Ovary (tissue), 9 donors: ENCODE measurements around the gene FUT1. TPM values are rescaled to one million over a fixed set of nuclear protein-coding genes. Genes with fewer than 3 reads are reported as not detected.

Source experiments
- DNase-seq, 5 donors: peaks; one replicate each; pipeline ENCODE4 v3.0.0-alpha.2; 2019 to 2020
- H3K27ac ChIP-seq, 2 donors: fragments of 200-600 bp; one replicate each; pipeline versions ENCODE4 v1.5.1 to v1.8.0; 2019 to 2022
- H3K27me3 ChIP-seq: fragments of 200-600 bp; one replicate; pipeline ENCODE4 v1.8.0; 2022
- H3K36me3 ChIP-seq: fragments of 200-600 bp; sonication (generic); one replicate; pipeline ENCODE4 v1.5.1; 2019
- H3K4me1 ChIP-seq: one replicate; pipeline ENCODE4 v1.8.1; 2013; ENCODE audit warnings: mild to moderate bottlenecking, moderate library complexity; ENCODE audit not compliant: insufficient read depth
- H3K4me3 ChIP-seq: fragments of 200-600 bp; sonication (generic); one replicate; pipeline ENCODE4 v1.5.1; 2017
- H3K9me3 ChIP-seq, 2 donors: fragments of 200-600 bp in 1 of 2; sonication (generic) in 1 of 2; one replicate each; pipeline versions ENCODE4 v1.5.1 to v1.8.1; 2013 to 2019; ENCODE audit warnings: mild to moderate bottlenecking in 1 of 2, moderate library complexity in 1 of 2
- CTCF ChIP-seq, 3 donors: fragments of 450-650 bp in 2 of 3; fragments of 200-600 bp in 1 of 3; IDR thresholded peaks; one replicate each; pipeline versions ENCODE4 v1.5.1 to v1.8.0; 2016 to 2022; ENCODE audit warnings: antibody characterized with exemption in 3 of 3, mild to moderate bottlenecking in 1 of 3
- EP300 ChIP-seq: sonication (generic); formaldehyde crosslinking; IDR thresholded peaks from one replicate; pipeline ENCODE4 v1.6.1; 2017; ENCODE audit warnings: antibody characterized with exemption
- POLR2A ChIP-seq: fragments of 450-650 bp; IDR thresholded peaks from one replicate; pipeline ENCODE4 v1.6.1; 2017; ENCODE audit warnings: antibody characterized with exemption, mild to moderate bottlenecking, moderate library complexity
- WGBS, 3 donors: extraction: QIAGEN DNeasy Blood & Tissue Kit in 1 of 3; methylation state at CpG; one replicate each; pipeline versions ENCODE4 v1.1.5 to v1.1.7; 2013 to 2017; 5-methylcytosine and 5-hydroxymethylcytosine counted together
- intact Hi-C, 4 donors: fragments of 100-400 bp; cut with DNase I; formaldehyde crosslinking; loops; one replicate each; pipeline versions ENCODE4 v1.11.0 to v1.15.1; 2022 to 2023
- polyA plus RNA-seq, 2 donors: library from polyadenylated mRNA; stranded (reverse); fragments of 200-250 nt in 1 of 2; fragments of 350-450 nt in 1 of 2; fragmentation: Illumina TruSeq in 1 of 2; extraction: RNeasy Lipid Tissue Mini Kit (QIAGEN cat#74804) in 1 of 2; gene quantifications; one replicate each; pipeline ENCODE4 v1.2.3, GENCODE V29; 2013 to 2014
- total RNA-seq, 7 donors: library from RNA; depleted of rRNA in 2 of 7; stranded (reverse); fragments of >200 nt in 2 of 7; fragmentation: NEBNext Ultra II Directional in 3 of 7; extraction: Animal tissue kit (Norgen Biotek cat#: 25700) in 3 of 7; gene quantifications; one replicate each; pipeline versions ENCODE4 v1.1.0 to v1.2.4, GENCODE V29; 2016 to 2023
- donor health status: DM: no; HTN: no; CAD: no; lungs with moderate emphysema.
- donor health status: DM: no; HTN: no; CAD: no.
- donor health status: Bipolar disorder and iron deficiency.
- donor health status: DM: yes; HTN: yes; CAD: no.
- donor health status: DM: no; HTN: no; CAD: no.
- donor health status: DM: yes; HTN: yes; CAD: no.

Gene FUT1
- total and polyA plus RNA-seq, 9 donors: 0.48 to 4.0 (median 1.3) TPM

DNA sequence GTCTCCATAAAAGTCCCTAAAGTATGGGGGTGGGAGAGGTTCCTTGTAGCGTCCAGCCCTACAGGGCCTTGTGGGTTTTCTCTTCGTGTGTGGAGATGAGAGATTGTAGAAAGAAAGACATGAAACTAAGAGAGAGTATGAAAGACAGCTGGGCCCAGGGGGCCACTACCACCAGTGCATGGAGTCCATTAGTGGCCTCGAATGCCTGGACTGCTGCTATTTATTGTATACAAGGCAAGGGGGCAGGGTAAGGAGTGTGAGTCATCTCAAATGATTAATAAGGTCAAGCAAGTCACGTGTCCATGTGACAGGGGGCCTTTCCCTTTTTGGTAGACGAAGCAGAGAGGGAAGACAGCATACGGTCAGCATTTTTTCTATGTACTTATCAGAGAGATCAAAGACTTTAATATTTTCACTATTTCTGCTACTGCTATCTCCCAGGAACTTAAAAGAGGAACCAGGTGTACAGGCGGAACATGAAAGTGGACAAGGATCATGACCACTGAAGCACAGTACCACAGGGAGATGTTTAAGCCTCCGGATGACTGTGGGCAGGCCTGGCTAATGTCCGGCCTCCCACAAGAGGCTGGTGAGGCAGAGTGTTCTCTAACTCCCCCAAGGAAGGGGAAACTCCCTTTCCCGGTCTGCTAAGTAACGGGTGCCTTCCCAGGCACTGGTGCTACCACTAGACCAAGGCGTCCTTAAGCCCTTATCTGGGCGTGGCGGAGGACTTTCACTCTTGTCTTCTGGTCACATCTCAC, 28.4 kb upstream of the FUT1 start:
- Histone ChIP-seq H3K36me3 (no peaks in the 10 kb centered on the region), H3K27ac (no peak overlapping the region), H3K27me3 (no peaks in the 10 kb centered on the region), H3K9me3 (no peaks in the 10 kb centered on the region), H3K4me3 (no peak overlapping the region), H3K4me1 (no peaks in the 10 kb centered on the region)
- 51 to 61% (median 54%) methylated on average over 14 of the region's 14 CpGs for WGBS, 3 donors
- DNase-seq: peak in 1 of 5 donors; percentile 49
- TF ChIP-seq POLR2A (no peak), CTCF (IDR thresholded peaks at IDR 0.05) (no peak), EP300 (no peak)
- intact Hi-C loops: loop anchor here in 1 of 4 donors (5.0 kb wide), 1 partner anchor 191 kb away; no protein-coding TSS in a partner anchor

DNA sequence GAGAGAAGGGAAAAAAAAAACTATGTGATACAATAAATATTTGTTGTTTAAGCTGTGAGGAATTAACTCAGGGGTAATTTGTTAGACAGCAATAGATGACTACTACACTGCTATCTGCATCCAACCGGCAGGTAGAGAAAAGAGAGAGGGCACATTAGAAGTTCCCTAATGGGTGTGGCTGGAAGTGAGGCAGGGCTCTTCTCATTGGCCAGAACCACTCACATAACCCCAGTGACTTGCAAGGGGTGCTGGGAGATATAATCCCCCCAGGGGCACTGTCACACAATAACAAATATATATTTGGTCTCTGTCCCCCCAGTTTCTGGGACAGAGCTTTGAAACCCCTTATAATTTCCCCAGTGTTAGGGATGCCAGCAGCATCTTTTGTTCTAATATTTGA, 27.2 kb upstream of the FUT1 start:
- H3K4me3 ChIP-seq: no peak overlapping the region
- H3K27ac ChIP-seq: no peak overlapping the region
- WGBS, 3 donors: 48 to 100% (median 62%) methylated on average over 1 of the region's 1 CpG
- no peaks in the 10 kb centered on the region for H3K36me3 ChIP-seq
- intact Hi-C loops: loop anchor here in 1 of 4 donors (5.0 kb wide), 1 partner anchor 193 kb away; no protein-coding TSS in a partner anchor
- H3K9me3 ChIP-seq: no peaks in the 10 kb centered on the region
- no peaks in the 10 kb centered on the region for H3K4me1 ChIP-seq
- no peak for DNase-seq
- TF ChIP-seq POLR2A: no peak
- no peak for TF ChIP-seq EP300
- TF ChIP-seq CTCF (IDR thresholded peaks at IDR 0.05): no peak
- no peaks in the 10 kb centered on the region for H3K27me3 ChIP-seq

- intact Hi-C loops: no loop called here
- no peaks in the 10 kb centered on the region for H3K36me3 ChIP-seq
- TF ChIP-seq CTCF (IDR thresholded peaks at IDR 0.05): no peak
- TF ChIP-seq EP300: no peak
- TF ChIP-seq POLR2A: no peak
- no peak overlapping the region for H3K27ac ChIP-seq
- no peaks in the 10 kb centered on the region for H3K9me3 ChIP-seq
- no peak overlapping the region for H3K4me3 ChIP-seq
- WGBS, 3 donors: 87 to 90% (median 88%) methylated on average over 12 of the region's 12 CpGs
- H3K27me3 ChIP-seq: no peaks in the 10 kb centered on the region
- peaks cover under 1% of the 10 kb centered on the region for H3K4me1 ChIP-seq
- DNase-seq: no peak
Measured at GRCh38 chr19:48777720-48778119, 25.3 kb upstream of the FUT1 start.

GRCh38 chr19:48777139-48777538, 24.7 kb upstream of the FUT1 start:
- no peaks in the 10 kb centered on the region for H3K36me3 ChIP-seq
- DNase-seq: no peak
- WGBS, 3 donors: 90 to 93% (median 91%) methylated on average over 5 of the region's 5 CpGs
- no peak overlapping the region for H3K27ac ChIP-seq
- H3K9me3 ChIP-seq: no peaks in the 10 kb centered on the region
- no peak overlapping the region for H3K4me3 ChIP-seq
- H3K4me1 ChIP-seq: peaks cover 4% of the 10 kb centered on the region
- TF ChIP-seq POLR2A: no peak
- TF ChIP-seq EP300: no peak
- TF ChIP-seq CTCF (IDR thresholded peaks at IDR 0.05): no peak
- H3K27me3 ChIP-seq: no peaks in the 10 kb centered on the region
- intact Hi-C loops: no loop called here
